GM12801 (cell line): ENCODE measurements around the gene GNL2.

Source experiments
- CTCF ChIP-seq: IDR thresholded peaks from one replicate; pipeline ENCODE4 v1.5.1; 2011; ENCODE audit warnings: control low read depth; ENCODE audit not compliant: insufficient read length; ENCODE audit errors: extremely low read depth

The GNL2 gene

GRCh38 chr1:37595440-37596181, at the start of gene GNL2:
GNL2 (minus strand) TSS chr1:37595937; CDS start chr1:37595822, 115 bp downstream.
- no peak for TF ChIP-seq CTCF

GRCh38 chr1:37641059-37641458, 45.3 kb upstream of the GNL2 start:
- TF ChIP-seq CTCF = no peak

- no peak for TF ChIP-seq CTCF
Measured at GRCh38 chr1:37636435-37636834, 40.7 kb upstream of the GNL2 start.

- TF ChIP-seq CTCF = no peak
Measured at GRCh38 chr1:37634992-37635902, 39.5 kb upstream of the GNL2 start.

- no peak for TF ChIP-seq CTCF
Measured at GRCh38 chr1:37634244-37634991, 38.7 kb upstream of the GNL2 start, which contains the start of gene RSPO1. RSPO1 (minus strand) TSS chr1:37634892; CDS start chr1:37629661, 5,231 bp downstream.

- TF ChIP-seq CTCF = no peak
Measured at GRCh38 chr1:37633938-37634243, 38.2 kb upstream of the GNL2 start.
